Gastroesophageal sphincter (tissue), 3 donors: ENCODE data around the gene HAX1.

Experiments used
- EP300 ChIP-seq: sonication (generic); formaldehyde crosslinking; IDR thresholded peaks from one replicate; pipeline ENCODE4 v1.6.1; 2017; ENCODE audit warnings: antibody characterized with exemption, mild to moderate bottlenecking
- POLR2A ChIP-seq, 2 donors: fragments of 450-650 bp; IDR thresholded peaks; one replicate each; pipeline ENCODE4 v1.6.1; 2017; ENCODE audit warnings: antibody characterized with exemption in 2 of 2, mild to moderate bottlenecking in 2 of 2, moderate library complexity in 1 of 2
- POLR2AphosphoS5 ChIP-seq: sonication (generic); formaldehyde crosslinking; IDR thresholded peaks from one replicate; pipeline ENCODE4 v1.6.1; 2017; ENCODE audit warnings: antibody characterized with exemption
- TF ChIP-seq, protein P1 (sequence below), 4 experiments: fragments of 200-600 bp in 2 of 4; fragments of 450-650 bp in 2 of 4; sonication (generic) in 1 of 4; IDR thresholded peaks; one replicate each; pipeline ENCODE4 v1.5.1; 2017 to 2019; ENCODE audit warnings: antibody characterized with exemption in 4 of 4, mild to moderate bottlenecking in 2 of 4, moderate library complexity in 2 of 4

DNA sequence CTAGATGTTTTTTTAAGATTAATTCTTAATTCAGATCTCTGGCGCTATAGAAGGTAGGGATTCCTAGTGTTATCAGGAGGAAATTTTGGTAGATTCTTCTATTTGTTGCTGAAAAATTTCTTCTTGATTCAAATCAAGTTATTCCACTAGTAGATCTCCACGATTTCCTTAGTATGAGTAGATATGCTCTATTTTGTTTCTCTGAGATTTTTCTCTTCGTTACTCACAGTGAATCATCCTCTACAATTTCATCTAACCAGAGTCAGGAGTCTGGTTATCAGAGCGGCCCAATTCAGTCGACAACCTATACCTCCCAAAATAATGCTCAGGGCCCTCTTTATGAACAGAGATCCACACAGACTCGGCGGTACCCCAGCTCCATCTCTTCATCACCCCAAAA lies 18.8 kb upstream of the HAX1 start:
- TF ChIP-seq, protein P1, sequence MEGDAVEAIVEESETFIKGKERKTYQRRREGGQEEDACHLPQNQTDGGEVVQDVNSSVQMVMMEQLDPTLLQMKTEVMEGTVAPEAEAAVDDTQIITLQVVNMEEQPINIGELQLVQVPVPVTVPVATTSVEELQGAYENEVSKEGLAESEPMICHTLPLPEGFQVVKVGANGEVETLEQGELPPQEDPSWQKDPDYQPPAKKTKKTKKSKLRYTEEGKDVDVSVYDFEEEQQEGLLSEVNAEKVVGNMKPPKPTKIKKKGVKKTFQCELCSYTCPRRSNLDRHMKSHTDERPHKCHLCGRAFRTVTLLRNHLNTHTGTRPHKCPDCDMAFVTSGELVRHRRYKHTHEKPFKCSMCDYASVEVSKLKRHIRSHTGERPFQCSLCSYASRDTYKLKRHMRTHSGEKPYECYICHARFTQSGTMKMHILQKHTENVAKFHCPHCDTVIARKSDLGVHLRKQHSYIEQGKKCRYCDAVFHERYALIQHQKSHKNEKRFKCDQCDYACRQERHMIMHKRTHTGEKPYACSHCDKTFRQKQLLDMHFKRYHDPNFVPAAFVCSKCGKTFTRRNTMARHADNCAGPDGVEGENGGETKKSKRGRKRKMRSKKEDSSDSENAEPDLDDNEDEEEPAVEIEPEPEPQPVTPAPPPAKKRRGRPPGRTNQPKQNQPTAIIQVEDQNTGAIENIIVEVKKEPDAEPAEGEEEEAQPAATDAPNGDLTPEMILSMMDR (IDR thresholded peaks at IDR 0.05): no peak
- TF ChIP-seq POLR2AphosphoS5: no peak
- TF ChIP-seq EP300: no peak
- TF ChIP-seq POLR2A (IDR thresholded peaks at IDR 0.05): no peak
